ENCODE results near the gene GSDMA. TPM values are rescaled to one million over a fixed set of nuclear protein-coding genes. Genes with fewer than 3 reads are reported as not detected.

The GSDMA gene
- total and polyA plus RNA-seq, 9 of the 15 experiments (the other 6 are each of a cell fraction or from before 2014, with no cell fraction given), result 0.04 to 0.13 (median 0.07) TPM; not detected in 2

- H3K9ac ChIP-seq (ENCODE audit: insufficient read depth in 1 of 2, low read depth in 2 of 2, low read length in 2 of 2), result no peak overlapping the region
- no peaks in the 10 kb centered on the region for H3K9me3 ChIP-seq (replicated peaks; ENCODE audit: control insufficient read depth, insufficient read depth, low read depth, low read length)
- intact Hi-C loops (cut with micrococcal nuclease) (no loop called here), in situ Hi-C loops (cut with MboI) (no loop called here)
- no peak overlapping the region for H3K27ac ChIP-seq (ENCODE audit: extremely low read depth, low read depth, low read length)
- BruUV-seq (replicated peaks), result no TSS peak
- no peaks in the 10 kb centered on the region for H4K20me1 ChIP-seq (replicated peaks; ENCODE audit: control insufficient read depth, insufficient read depth, low read length)
- H3K79me2 ChIP-seq (ENCODE audit: control insufficient read depth, insufficient read depth, low read length), result no peaks in the 10 kb centered on the region
- FAIRE-seq, result no peak
- H3K4me1 ChIP-seq (replicated peaks in 1 of 2; ENCODE audit: control insufficient read depth in 2 of 2, insufficient read depth in 2 of 2, low read length in 2 of 2), result peaks cover 19 to 22% of the 10 kb centered on the region in 2 experiments
- no peak overlapping the region for H2AFZ ChIP-seq (ENCODE audit: low read depth, low read length)
- POLR2A ChIA-PET, result interaction anchor here (1.9 kb wide), 1 partner anchor 10 kb away, joined by 8 read pairs; no protein-coding TSS in a partner anchor
- WGBS (ENCODE audit: insufficient coverage, low coverage, missing lambda C conversion rate), result 32% methylated on average over 6 of the region's 6 CpGs
- H3K4me2 ChIP-seq (ENCODE audit: insufficient read depth, low read length), result no peak overlapping the region
- no peak for ATAC-seq
- H3K4me3 ChIP-seq, result no peak overlapping the region
- CTCF ChIA-PET (ENCODE audit: low intra/inter-chr PET ratio), result interaction anchor here (0.7 kb wide), 1 partner anchor 149 kb away, joined by 5 read pairs; no protein-coding TSS in a partner anchor
- H3K9me1 ChIP-seq (ENCODE audit: control insufficient read depth, insufficient read depth, low read length), result no peaks in the 10 kb centered on the region
- no peaks in the 10 kb centered on the region for H3K36me3 ChIP-seq (ENCODE audit: control insufficient read depth, insufficient read depth, low read length)
- peaks cover 4 to 8% of the 10 kb centered on the region in 2 experiments; a peak in 2 of 5 replicates for H3K27me3 ChIP-seq (ENCODE audit: control insufficient read depth in 2 of 2, insufficient read depth in 2 of 2, low read length in 2 of 2)
- no peak for DNase-seq (ENCODE audit: extremely low read depth in 1 of 4, low spot score in 3 of 4)
- TF ChIP-seq ADNP (tag; IDR thresholded peaks at IDR 0.05) (no peak), THAP12 (CRISPR knock-in tag; IDR thresholded peaks at IDR 0.05) (no peak), RBM15 (IDR thresholded peaks at IDR 0.05; ENCODE audit: insufficient read depth, low read length) (no peak), ZNF146 (CRISPR knock-in tag; IDR thresholded peaks at IDR 0.05; ENCODE audit: unreplicated experiment) (no peak), MIER1 (IDR thresholded peaks at IDR 0.05; ENCODE audit: low read depth) (no peak), PTTG1 (tag; IDR thresholded peaks at IDR 0.05; ENCODE audit: low read depth) (no peak), CBFA2T3 (IDR thresholded peaks at IDR 0.05) (no peak), PCBP1 (IDR thresholded peaks at IDR 0.05; ENCODE audit: low read depth, low read length, poor library complexity, severe bottlenecking) (no peak), RAD21 (CRISPR knock-in tag; conservative IDR thresholded peaks at IDR 0.05 in 1 of 2, IDR thresholded peaks at IDR 0.05 in 1 of 2) (no peak), ZNF41 (CRISPR knock-in tag; conservative IDR thresholded peaks at IDR 0.05) (no peak), SOX6 (IDR thresholded peaks at IDR 0.05) (no peak), THRA (IDR thresholded peaks at IDR 0.05) (no peak), GATA2 (CRISPR knock-in tag; IDR thresholded peaks at IDR 0.05) (no peak), CREB1 (IDR thresholded peaks at IDR 0.05) (no peak), CREB1 (CRISPR knock-in tag; IDR thresholded peaks at IDR 0.05) (no peak), ARID1B (IDR thresholded peaks at IDR 0.05) (no peak), ZNF324 (CRISPR knock-in tag; IDR thresholded peaks at IDR 0.05) (no peak), SNAPC5 (CRISPR knock-in tag; IDR thresholded peaks at IDR 0.05) (no peak)
Observed at GRCh38 chr17:39969375-39969774, 6.6 kb downstream of the GSDMA start.

Measured in K562 (cell line).